ENCODE results near the gene BHLHA15.
A peak's percentile ranks its signal among the peaks of the same experiment; 100 is the strongest.
"Not testable (repeated sequence)": the region's sequence is repeated elsewhere in the genome, so short reads cannot be mapped to it uniquely, and the experiment has no call there.

Gene BHLHA15

GRCh38 chr7:98211676-98212531 is 665 bp downstream of the BHLHA15 start:
- no peak for DNase-seq

- no peak for DNase-seq
These were observed 1.3 kb downstream of the BHLHA15 start for GRCh38 chr7:98212532-98213041.

GRCh38 chr7:98213296-98213887 is 2.2 kb downstream of the BHLHA15 start:
- no peak for DNase-seq

GRCh38 chr7:98213888-98214810 is 2.9 kb downstream of the BHLHA15 start:
- no peak for DNase-seq

GRCh38 chr7:98214811-98215321 is 3.6 kb downstream of the BHLHA15 start:
- no peak for DNase-seq

- peak; percentile 2 for DNase-seq
These were observed 4.6 kb downstream of the BHLHA15 start for GRCh38 chr7:98215561-98216495.

- no peak for DNase-seq
These were observed 5.8 kb downstream of the BHLHA15 start for GRCh38 chr7:98216941-98217622.

GRCh38 chr7:98217623-98218582 is 6.7 kb downstream of the BHLHA15 start:
- DNase-seq = no peak

- DNase-seq = not testable (repeated sequence)
These were observed 8.1 kb downstream of the BHLHA15 start for GRCh38 chr7:98219382-98219781.

- DNase-seq = no peak
These were observed 10.6 kb downstream of the BHLHA15 start for GRCh38 chr7:98221611-98222532.

GRCh38 chr7:98222533-98223195 is 11.4 kb downstream of the BHLHA15 start:
- DNase-seq = no peak

- DNase-seq = no peak
These were observed 12.2 kb downstream of the BHLHA15 start for GRCh38 chr7:98223351-98223897.

- no peak for DNase-seq
These were observed 12.9 kb downstream of the BHLHA15 start for GRCh38 chr7:98223898-98224700.

- DNase-seq = no peak
These were observed 13.5 kb downstream of the BHLHA15 start for GRCh38 chr7:98224701-98225181.

- no peak for DNase-seq
These were observed 14.8 kb downstream of the BHLHA15 start for GRCh38 chr7:98225913-98226614.

GRCh38 chr7:98227939-98228338 is 16.7 kb downstream of the BHLHA15 start:
- DNase-seq = no peak
